ENCODE results near the gene ERF. TPM values are rescaled to one million over a fixed set of nuclear protein-coding genes. Genes with fewer than 3 reads are reported as not detected.

ERF gene
- total and polyA plus RNA-seq, 10 of the 15 experiments (the other 5 are each of a cell fraction or from before 2014, with no cell fraction given): 0.02 to 51.8 (median 14.4) TPM

DNA sequence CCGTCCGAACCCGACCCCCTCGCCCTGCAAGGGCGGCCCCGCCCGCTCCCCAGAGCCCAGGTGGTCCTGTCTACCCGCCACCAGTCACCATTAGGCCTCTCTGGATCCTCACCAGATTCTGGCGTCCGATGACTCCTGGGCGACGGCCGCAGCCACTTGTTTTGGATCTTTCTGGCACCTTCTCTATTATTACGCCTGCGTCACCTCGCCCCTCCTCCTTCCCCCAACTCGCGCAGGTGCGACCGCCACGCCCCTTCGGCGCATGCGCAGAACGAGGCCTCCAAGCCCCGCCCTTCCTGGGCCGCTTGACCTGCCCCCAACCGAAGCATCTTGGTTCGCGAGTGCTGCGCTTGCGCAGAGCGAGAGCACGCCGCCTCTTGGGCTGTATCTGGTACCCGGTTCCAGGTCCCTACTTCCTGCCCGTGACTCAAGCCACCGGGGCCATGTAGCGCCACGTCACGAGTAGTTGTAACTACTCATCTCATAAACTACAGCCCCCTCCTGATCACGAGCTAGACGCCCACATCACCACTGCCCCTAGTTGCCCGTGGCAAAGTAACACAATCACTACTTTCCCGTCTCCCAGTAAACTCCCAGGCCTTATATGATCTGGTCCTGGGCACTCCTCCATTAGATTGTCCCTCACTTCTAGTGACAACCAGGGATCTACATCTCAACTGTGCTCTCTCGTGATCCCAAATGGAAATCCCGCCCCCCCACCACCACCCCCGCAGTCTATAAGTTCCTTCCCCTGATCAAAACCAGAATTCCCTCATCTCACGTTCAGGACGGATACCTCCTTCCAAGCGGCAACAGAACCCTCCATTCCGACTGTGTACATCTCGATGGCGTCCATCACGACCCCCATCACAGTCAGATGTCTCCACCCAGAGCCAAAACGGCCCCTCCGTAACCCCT, 37.1 kb downstream of the ERF start, which contains the start of gene DEDD2 (continued):
- TF ChIP-seq, protein P1, sequence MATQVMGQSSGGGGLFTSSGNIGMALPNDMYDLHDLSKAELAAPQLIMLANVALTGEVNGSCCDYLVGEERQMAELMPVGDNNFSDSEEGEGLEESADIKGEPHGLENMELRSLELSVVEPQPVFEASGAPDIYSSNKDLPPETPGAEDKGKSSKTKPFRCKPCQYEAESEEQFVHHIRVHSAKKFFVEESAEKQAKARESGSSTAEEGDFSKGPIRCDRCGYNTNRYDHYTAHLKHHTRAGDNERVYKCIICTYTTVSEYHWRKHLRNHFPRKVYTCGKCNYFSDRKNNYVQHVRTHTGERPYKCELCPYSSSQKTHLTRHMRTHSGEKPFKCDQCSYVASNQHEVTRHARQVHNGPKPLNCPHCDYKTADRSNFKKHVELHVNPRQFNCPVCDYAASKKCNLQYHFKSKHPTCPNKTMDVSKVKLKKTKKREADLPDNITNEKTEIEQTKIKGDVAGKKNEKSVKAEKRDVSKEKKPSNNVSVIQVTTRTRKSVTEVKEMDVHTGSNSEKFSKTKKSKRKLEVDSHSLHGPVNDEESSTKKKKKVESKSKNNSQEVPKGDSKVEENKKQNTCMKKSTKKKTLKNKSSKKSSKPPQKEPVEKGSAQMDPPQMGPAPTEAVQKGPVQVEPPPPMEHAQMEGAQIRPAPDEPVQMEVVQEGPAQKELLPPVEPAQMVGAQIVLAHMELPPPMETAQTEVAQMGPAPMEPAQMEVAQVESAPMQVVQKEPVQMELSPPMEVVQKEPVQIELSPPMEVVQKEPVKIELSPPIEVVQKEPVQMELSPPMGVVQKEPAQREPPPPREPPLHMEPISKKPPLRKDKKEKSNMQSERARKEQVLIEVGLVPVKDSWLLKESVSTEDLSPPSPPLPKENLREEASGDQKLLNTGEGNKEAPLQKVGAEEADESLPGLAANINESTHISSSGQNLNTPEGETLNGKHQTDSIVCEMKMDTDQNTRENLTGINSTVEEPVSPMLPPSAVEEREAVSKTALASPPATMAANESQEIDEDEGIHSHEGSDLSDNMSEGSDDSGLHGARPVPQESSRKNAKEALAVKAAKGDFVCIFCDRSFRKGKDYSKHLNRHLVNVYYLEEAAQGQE (IDR thresholded peaks at IDR 0.05; ENCODE audit: low read depth, low read length): no peak
- TF ChIP-seq SRF (IDR thresholded peaks at IDR 0.05; ENCODE audit: low read depth in 2 of 2, low read length in 2 of 2) (no peak), NRF1 (conservative IDR thresholded peaks at IDR 0.05; ENCODE audit: low read depth, low read length) (peak; percentile 96), SMARCA5 (IDR thresholded peaks at IDR 0.05) (no peak), RAD51 (IDR thresholded peaks at IDR 0.05) (peak; percentile 32; the same call in 1 of the 2 replicates), ZSCAN29 (IDR thresholded peaks at IDR 0.05) (no peak), BMI1 (IDR thresholded peaks at IDR 0.05; ENCODE audit: borderline replicate concordance) (no peak), POLR2AphosphoS2 (IDR thresholded peaks at IDR 0.05; ENCODE audit: low read depth, low read length) (peak; percentile 39; the same call in 1 of the 2 replicates), PAX5 (IDR thresholded peaks at IDR 0.05; ENCODE audit: borderline replicate concordance, low read depth, low read length) (peak; percentile 47; the same call in 1 of the 2 replicates), ETV6 (conservative IDR thresholded peaks at IDR 0.05 in 1 of 2, IDR thresholded peaks at IDR 0.05 in 1 of 2; ENCODE audit: borderline replicate concordance in 1 of 2, low read depth in 1 of 2) (no peak), EGR1 (IDR thresholded peaks at IDR 0.05; ENCODE audit: borderline replicate concordance in 1 of 2, low read depth in 2 of 2, low read length in 2 of 2) (0 out of 3 replicates have a peak, but pooled peaks of 1 of the 2 experiments have one; percentile 33), IRF4 (IDR thresholded peaks at IDR 0.05; ENCODE audit: low read depth, low read length) (0 out of 2 replicates have a peak, but pooled peaks have one; percentile 5), CREM (IDR thresholded peaks at IDR 0.05; ENCODE audit: low read depth) (peak; percentile 60; the same call in 1 of the 2 replicates), TCF12 (IDR thresholded peaks at IDR 0.05; ENCODE audit: low read depth, low read length) (0 out of 2 replicates have a peak, but pooled peaks have one; percentile 6), KDM1A (IDR thresholded peaks at IDR 0.05; ENCODE audit: borderline replicate concordance) (no peak), TAF1 (IDR thresholded peaks at IDR 0.05; ENCODE audit: borderline replicate concordance, low read depth, low read length) (no peak)
- TF ChIP-seq, protein P2, sequence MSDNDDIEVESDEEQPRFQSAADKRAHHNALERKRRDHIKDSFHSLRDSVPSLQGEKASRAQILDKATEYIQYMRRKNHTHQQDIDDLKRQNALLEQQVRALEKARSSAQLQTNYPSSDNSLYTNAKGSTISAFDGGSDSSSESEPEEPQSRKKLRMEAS (IDR thresholded peaks at IDR 0.05; ENCODE audit: low read depth, low read length): peak; percentile 48; the same call in 1 of the 2 replicates
- TF ChIP-seq, protein P3, sequence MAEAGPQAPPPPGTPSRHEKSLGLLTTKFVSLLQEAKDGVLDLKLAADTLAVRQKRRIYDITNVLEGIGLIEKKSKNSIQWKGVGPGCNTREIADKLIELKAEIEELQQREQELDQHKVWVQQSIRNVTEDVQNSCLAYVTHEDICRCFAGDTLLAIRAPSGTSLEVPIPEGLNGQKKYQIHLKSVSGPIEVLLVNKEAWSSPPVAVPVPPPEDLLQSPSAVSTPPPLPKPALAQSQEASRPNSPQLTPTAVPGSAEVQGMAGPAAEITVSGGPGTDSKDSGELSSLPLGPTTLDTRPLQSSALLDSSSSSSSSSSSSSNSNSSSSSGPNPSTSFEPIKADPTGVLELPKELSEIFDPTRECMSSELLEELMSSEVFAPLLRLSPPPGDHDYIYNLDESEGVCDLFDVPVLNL (IDR thresholded peaks at IDR 0.05; ENCODE audit: low read depth, low read length): no peak
- TF ChIP-seq, protein P4, sequence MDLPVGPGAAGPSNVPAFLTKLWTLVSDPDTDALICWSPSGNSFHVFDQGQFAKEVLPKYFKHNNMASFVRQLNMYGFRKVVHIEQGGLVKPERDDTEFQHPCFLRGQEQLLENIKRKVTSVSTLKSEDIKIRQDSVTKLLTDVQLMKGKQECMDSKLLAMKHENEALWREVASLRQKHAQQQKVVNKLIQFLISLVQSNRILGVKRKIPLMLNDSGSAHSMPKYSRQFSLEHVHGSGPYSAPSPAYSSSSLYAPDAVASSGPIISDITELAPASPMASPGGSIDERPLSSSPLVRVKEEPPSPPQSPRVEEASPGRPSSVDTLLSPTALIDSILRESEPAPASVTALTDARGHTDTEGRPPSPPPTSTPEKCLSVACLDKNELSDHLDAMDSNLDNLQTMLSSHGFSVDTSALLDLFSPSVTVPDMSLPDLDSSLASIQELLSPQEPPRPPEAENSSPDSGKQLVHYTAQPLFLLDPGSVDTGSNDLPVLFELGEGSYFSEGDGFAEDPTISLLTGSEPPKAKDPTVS (IDR thresholded peaks at IDR 0.05; ENCODE audit: low read depth, low read length): peak; percentile 96
